Stimulated activated naive CD8-positive, alpha-beta T cell treated with anti-CD3 and anti-CD28 coated beads, Interleukin-15, Interleukin-2, amounts not matched to agents 100 U/mL and 50 U/mL, for 24 hours (primary cell): ENCODE data around the gene ORM1.

Experiments
- ATAC-seq: fragments of 150-1000 bp; cut with Tn5 transposase; one replicate; pipeline ENCODE4 v1.10.0; 2021
- DNase-seq: peaks from one replicate; pipeline ENCODE4 v3.0.0; 2021

Gene ORM1

GRCh38 chr9:114342755-114343440 is 20.0 kb downstream of the ORM1 start:
- DNase-seq (no peak), ATAC-seq (no peak)

- no peak for DNase-seq
Observed at GRCh38 chr9:114343471-114344187, 20.7 kb downstream of the ORM1 start.

GRCh38 chr9:114344188-114344566 is 21.3 kb downstream of the ORM1 start:
- ATAC-seq (no peak), DNase-seq (no peak)

More at GRCh38 chr9:114343471-114344187, 20.7 kb downstream of the ORM1 start:
- ATAC-seq, result no peak

- ATAC-seq, result no peak
- DNase-seq, result no peak
Observed at GRCh38 chr9:114344692-114345091, 21.8 kb downstream of the ORM1 start.

GRCh38 chr9:114345493-114346065 is 22.7 kb downstream of the ORM1 start:
- DNase-seq (no peak), ATAC-seq (no peak)

- ATAC-seq (no peak), DNase-seq (no peak)
Observed at GRCh38 chr9:114346146-114346545, 23.2 kb downstream of the ORM1 start.

GRCh38 chr9:114347675-114348074 is 24.8 kb downstream of the ORM1 start:
- DNase-seq (no peak), ATAC-seq (no peak)

GRCh38 chr9:114348261-114348905 is 25.5 kb downstream of the ORM1 start:
- no peak for ATAC-seq
- DNase-seq, result no peak

GRCh38 chr9:114348906-114349482 is 26.1 kb downstream of the ORM1 start:
- ATAC-seq (peak; percentile 94), DNase-seq (peak; percentile 93)

- DNase-seq (no peak), ATAC-seq (no peak)
Observed at GRCh38 chr9:114349713-114350480, 27.0 kb downstream of the ORM1 start.

- DNase-seq (no peak), ATAC-seq (no peak)
Observed at GRCh38 chr9:114350636-114351401, 27.9 kb downstream of the ORM1 start.

GRCh38 chr9:114351932-114352331 is 29.0 kb downstream of the ORM1 start:
- DNase-seq, result no peak
- no peak for ATAC-seq

GRCh38 chr9:114355821-114356220 is 32.9 kb downstream of the ORM1 start:
- DNase-seq, result no peak
- no peak for ATAC-seq

GRCh38 chr9:114356792-114357191 is 33.9 kb downstream of the ORM1 start:
- ATAC-seq (no peak), DNase-seq (no peak)

- no peak for DNase-seq
- no peak for ATAC-seq
Observed at GRCh38 chr9:114357360-114357759, 34.5 kb downstream of the ORM1 start.

GRCh38 chr9:114357911-114358328 is 35.0 kb downstream of the ORM1 start:
- ATAC-seq, result no peak

GRCh38 chr9:114359801-114360200 is 36.9 kb downstream of the ORM1 start:
- no peak for ATAC-seq
- DNase-seq, result no peak

More at GRCh38 chr9:114357911-114358328, 35.0 kb downstream of the ORM1 start:
- no peak for DNase-seq

GRCh38 chr9:114361542-114361941 is 38.6 kb downstream of the ORM1 start:
- no peak for ATAC-seq
- no peak for DNase-seq

GRCh38 chr9:114362394-114362793 is 39.5 kb downstream of the ORM1 start:
- DNase-seq, result no peak
- ATAC-seq, result no peak

GRCh38 chr9:114363424-114363823 is 40.5 kb downstream of the ORM1 start:
- DNase-seq, result no peak

More at GRCh38 chr9:114363424-114363823, 40.5 kb downstream of the ORM1 start:
- peak; percentile 75 for ATAC-seq
